Measurements from ENCODE around the gene RBM17.

DNA sequence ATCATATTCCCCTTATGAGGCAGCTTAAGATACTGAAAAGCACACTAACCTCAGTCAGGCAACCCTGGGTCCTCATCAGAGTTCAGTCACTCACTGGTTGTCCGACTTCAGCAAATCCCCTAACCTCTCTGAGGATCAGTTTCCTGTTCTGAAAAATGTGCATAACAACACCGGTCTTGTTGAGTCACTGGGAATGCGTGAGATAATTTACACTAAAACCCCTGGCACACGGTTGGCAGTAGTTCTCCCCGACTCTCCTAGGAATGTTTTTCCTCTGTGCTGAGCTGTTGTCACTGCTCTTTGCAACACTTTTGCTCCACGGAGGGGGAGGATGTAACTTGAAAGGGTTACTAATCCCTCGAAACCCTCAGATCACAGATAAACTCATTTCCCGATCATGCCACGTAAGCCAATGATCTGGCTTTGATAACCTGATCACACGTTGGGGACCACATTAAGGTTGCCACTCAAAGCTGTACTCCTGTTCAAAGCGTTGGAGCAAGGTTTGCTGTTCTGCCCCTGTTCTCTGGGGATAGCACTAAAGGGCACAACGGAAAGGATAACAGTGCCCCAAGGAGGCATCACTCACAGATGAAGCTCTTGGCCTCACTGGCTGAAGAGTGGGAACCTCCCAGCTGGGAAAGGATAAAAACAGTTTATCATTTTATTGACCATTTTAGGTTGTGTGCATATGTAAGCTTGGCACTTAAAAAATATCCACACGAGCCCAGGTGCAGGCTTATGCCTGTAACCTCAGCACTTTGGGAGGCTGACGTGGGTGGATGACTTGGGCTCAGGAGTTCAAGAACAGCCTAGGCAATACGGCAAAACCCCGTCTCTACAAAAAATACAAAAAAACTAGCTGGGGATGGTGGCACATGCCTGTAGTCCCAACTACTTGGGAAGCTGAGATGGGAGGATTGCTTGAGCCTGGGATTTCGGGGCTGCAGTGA lies 5.0 kb upstream of the RBM17 start:
- no peak for TF ChIP-seq SUZ12 (IDR thresholded peaks at IDR 0.05; ENCODE audit: extremely low read depth, insufficient read depth, insufficient read length)
- TF ChIP-seq YY1 (IDR thresholded peaks at IDR 0.05; ENCODE audit: insufficient read depth, insufficient read length), result no peak
- TF ChIP-seq ZNF274 (IDR thresholded peaks at IDR 0.05; ENCODE audit: low read depth, low read length), result no peak

Data from NT2/D1 (cell line).